Esophagus muscularis mucosa (tissue), 3 donors: Measurements from ENCODE around the gene RMND1.

Experiments
- CTCF ChIP-seq, 3 experiments: fragments of 200-600 bp in 2 of 3; fragments of 450-650 bp in 1 of 3; sonication (generic) in 2 of 3; IDR thresholded peaks; one replicate each; pipeline ENCODE4 v1.5.1; 2017 to 2019; ENCODE audit warnings: antibody characterized with exemption in 3 of 3, mild to moderate bottlenecking in 2 of 3, moderate library complexity in 1 of 3
- POLR2A ChIP-seq: fragments of 450-650 bp; IDR thresholded peaks from one replicate; pipeline ENCODE4 v1.6.1; 2017; ENCODE audit warnings: antibody characterized with exemption, moderate library complexity, mild to moderate bottlenecking, low read depth

- TF ChIP-seq CTCF (IDR thresholded peaks at IDR 0.05) (no peak), POLR2A (no peak)
These were observed 32.1 kb upstream of the RMND1 start for GRCh38 chr6:151483994-151484393.
